Glutamatergic neuron (in vitro differentiated cells): ENCODE measurements around the gene PPP1R2. TPM values are rescaled to one million over a fixed set of nuclear protein-coding genes. Genes with fewer than 3 reads are reported as not detected.

Experiments used
- DNase-seq: peaks from one replicate; pipeline ENCODE4 v3.0.0; 2022
- H3K27ac Mint-ChIP-seq: one replicate; pipeline ENCODE4 v1.8.0; 2020; ENCODE audit warnings: mild to moderate bottlenecking, mixed read lengths, inconsistent platforms; ENCODE audit not compliant: unreplicated experiment
- H3K27me3 Mint-ChIP-seq: one replicate; pipeline ENCODE4 v1.8.0; 2020; ENCODE audit warnings: mild to moderate bottlenecking, moderate library complexity, mixed read lengths, inconsistent platforms; ENCODE audit not compliant: unreplicated experiment
- H3K36me3 Mint-ChIP-seq: one replicate; pipeline ENCODE4 v1.8.0; 2020; ENCODE audit warnings: mild to moderate bottlenecking, mixed read lengths, inconsistent platforms; ENCODE audit not compliant: unreplicated experiment
- H3K4me1 Mint-ChIP-seq: one replicate; pipeline ENCODE4 v1.8.0; 2020; ENCODE audit warnings: mild to moderate bottlenecking, low read depth, mixed read lengths, inconsistent platforms; ENCODE audit not compliant: unreplicated experiment
- H3K4me3 Mint-ChIP-seq: one replicate; pipeline ENCODE4 v1.8.0; 2020; ENCODE audit warnings: mild to moderate bottlenecking, mixed read lengths, inconsistent platforms; ENCODE audit not compliant: unreplicated experiment
- H3K9me3 Mint-ChIP-seq: one replicate; pipeline ENCODE4 v1.8.0; 2020; ENCODE audit warnings: mild to moderate bottlenecking, moderate library complexity, mixed read lengths, inconsistent platforms; ENCODE audit not compliant: unreplicated experiment
- total RNA-seq: library from RNA; stranded (reverse); fragmentation: NEBNext Ultra II Directional; extraction: Animal tissue kit (Norgen Biotek cat#: 25700); gene quantifications from one replicate; pipeline ENCODE4 v1.2.1, GENCODE V29; 2021; ENCODE audit not compliant: unreplicated experiment
- TF ChIP-seq, protein P1 (sequence below): fragments of 200-600 bp; sonication (generic); IDR thresholded peaks from one replicate; pipeline ENCODE4 v1.5.0; 2021; ENCODE audit not compliant: partially characterized antibody, unreplicated experiment

PPP1R2 gene
- total RNA-seq, 1 donor from 2014 or later = 29.7 TPM

DNA sequence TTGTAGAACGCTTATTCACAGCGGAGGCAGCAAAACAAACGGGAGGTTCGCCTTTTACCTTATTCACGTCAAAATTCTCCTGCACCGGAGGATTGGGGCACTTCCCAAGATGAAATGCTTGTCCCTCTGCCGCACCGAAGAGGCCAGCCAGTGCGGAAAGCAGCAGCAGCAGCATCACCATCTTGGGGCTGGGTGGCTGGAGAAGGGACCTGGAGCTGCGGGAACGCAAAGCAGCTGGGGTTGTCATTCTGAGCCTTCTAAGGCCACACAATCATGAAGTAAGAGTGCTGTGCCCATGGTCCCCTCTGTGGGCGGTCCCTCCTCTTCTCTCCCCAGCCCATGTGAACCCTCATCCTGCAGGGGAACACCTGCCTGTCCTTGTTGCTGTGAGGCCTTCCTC is 36.2 kb upstream of the PPP1R2 start:
- Mint-ChIP-seq H3K4me3 (no peak overlapping the region), H3K9me3 (peaks cover 2% of the 10 kb centered on the region), H3K27ac (no peak overlapping the region), H3K27me3 (no peaks in the 10 kb centered on the region), H3K4me1 (peaks cover 15% of the 10 kb centered on the region), H3K36me3 (no peaks in the 10 kb centered on the region)
- DNase-seq = no peak
- TF ChIP-seq, protein P1, sequence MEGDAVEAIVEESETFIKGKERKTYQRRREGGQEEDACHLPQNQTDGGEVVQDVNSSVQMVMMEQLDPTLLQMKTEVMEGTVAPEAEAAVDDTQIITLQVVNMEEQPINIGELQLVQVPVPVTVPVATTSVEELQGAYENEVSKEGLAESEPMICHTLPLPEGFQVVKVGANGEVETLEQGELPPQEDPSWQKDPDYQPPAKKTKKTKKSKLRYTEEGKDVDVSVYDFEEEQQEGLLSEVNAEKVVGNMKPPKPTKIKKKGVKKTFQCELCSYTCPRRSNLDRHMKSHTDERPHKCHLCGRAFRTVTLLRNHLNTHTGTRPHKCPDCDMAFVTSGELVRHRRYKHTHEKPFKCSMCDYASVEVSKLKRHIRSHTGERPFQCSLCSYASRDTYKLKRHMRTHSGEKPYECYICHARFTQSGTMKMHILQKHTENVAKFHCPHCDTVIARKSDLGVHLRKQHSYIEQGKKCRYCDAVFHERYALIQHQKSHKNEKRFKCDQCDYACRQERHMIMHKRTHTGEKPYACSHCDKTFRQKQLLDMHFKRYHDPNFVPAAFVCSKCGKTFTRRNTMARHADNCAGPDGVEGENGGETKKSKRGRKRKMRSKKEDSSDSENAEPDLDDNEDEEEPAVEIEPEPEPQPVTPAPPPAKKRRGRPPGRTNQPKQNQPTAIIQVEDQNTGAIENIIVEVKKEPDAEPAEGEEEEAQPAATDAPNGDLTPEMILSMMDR = no peak

DNA sequence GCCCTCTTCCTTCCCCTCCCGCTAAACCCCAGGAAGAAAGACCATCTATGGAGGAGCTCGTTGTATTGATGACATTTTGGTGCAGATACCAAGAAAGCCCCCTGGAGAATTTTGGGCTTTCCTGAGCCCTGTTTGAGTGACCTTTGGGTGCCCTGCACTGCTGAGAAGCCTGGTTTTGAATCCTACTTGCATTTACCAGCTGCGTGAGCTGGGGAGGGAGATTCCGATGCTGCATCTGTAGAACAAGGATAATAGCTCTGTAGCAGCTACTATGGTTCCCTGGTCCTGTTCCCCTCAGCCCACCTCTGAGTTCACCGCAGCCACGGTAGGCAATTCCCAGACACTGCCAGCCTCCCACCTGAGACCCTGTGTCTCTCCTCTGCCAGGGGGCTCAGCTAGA is 35.4 kb upstream of the PPP1R2 start:
- Mint-ChIP-seq H3K27me3 (no peaks in the 10 kb centered on the region), H3K9me3 (no peaks in the 10 kb centered on the region), H3K27ac (no peak overlapping the region), H3K36me3 (no peaks in the 10 kb centered on the region), H3K4me1 (peaks cover 15% of the 10 kb centered on the region), H3K4me3 (no peak overlapping the region)
- DNase-seq = no peak
- TF ChIP-seq, protein P1 = no peak

DNA sequence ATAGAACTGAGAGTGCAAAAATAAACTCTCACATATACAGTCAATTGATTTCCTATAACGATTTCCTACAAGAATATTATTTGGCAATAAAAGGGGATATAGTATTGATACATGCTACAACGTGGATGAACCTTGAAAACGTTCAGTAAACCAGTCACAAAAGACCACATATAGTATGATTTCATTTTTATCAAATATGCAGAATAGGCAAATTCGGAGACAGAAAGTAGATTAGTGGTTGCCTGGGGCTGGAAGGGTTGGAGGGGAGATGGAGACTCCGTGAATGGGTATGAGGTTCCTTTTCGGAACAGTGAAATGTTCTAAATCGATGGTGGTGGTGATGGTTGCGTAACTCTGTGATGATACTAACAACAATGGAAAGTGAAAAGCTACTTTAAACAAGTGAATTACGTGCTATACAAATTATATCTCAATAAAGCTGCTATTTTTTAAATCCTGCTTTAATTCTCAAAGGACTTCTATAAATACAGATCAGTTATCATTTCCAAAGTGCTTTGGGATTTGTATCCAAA is 34.6 kb upstream of the PPP1R2 start:
- Mint-ChIP-seq H3K4me3 (no peak overlapping the region), H3K36me3 (no peaks in the 10 kb centered on the region), H3K27ac (no peak overlapping the region), H3K27me3 (no peaks in the 10 kb centered on the region), H3K9me3 (no peaks in the 10 kb centered on the region), H3K4me1 (peaks cover 15% of the 10 kb centered on the region)
- TF ChIP-seq, protein P1 = no peak
- DNase-seq = no peak

- Mint-ChIP-seq H3K36me3 (no peaks in the 10 kb centered on the region), H3K27me3 (peaks cover 4% of the 10 kb centered on the region), H3K4me1 (peaks cover 2% of the 10 kb centered on the region), H3K9me3 (peaks cover 4% of the 10 kb centered on the region), H3K4me3 (no peak overlapping the region), H3K27ac (no peak overlapping the region)
- TF ChIP-seq, protein P1 = no peak
- no peak for DNase-seq
Observed at GRCh38 chr3:195574497-195575304, 31.6 kb upstream of the PPP1R2 start.
